SK-N-SH (cell line): Measurements from ENCODE around the gene PREPL. TPM values are rescaled to one million over a fixed set of nuclear protein-coding genes. Genes with fewer than 3 reads are reported as not detected.

ENCODE experiments used
- CTCF ChIA-PET: fragments of 300-600, 350-600 bp; formaldehyde crosslinking; extraction: SDS; loops from one replicate; lab custom pipeline; 2021; lab: Yijun Ruan, JAX
- POLR2A ChIA-PET: fragments of 350-600 bp; sonication (Branson Sonifier 250); formaldehyde crosslinking; extraction: SDS; loops from one replicate; lab custom pipeline; 2020; ENCODE audit warnings: antibody characterized with exemption, inconsistent platforms; lab: Yijun Ruan, JAX
- DNase-seq: peaks from one replicate; pipeline ENCODE4 v3.0.0; 2012
- H2AFZ ChIP-seq: fragments of 200-600 bp; sonication (generic); 2 replicates; pipeline ENCODE4 v1.8.1; 2016; ENCODE audit warnings: antibody characterized with exemption, mild to moderate bottlenecking, low read depth
- H3F3A ChIP-seq: fragments of 200-600 bp; sonication (generic); replicated peaks from 2 replicates; pipeline ENCODE3; 2016; ENCODE audit warnings: antibody characterized with exemption, mild to moderate bottlenecking; ENCODE audit not compliant: insufficient read depth
- H3K27ac ChIP-seq, 2 experiments: fragments of 200-500 bp in 1 of 2; fragments of 200-600 bp in 1 of 2; sonication (Bioruptor generic) in 1 of 2; sonication (generic), shearing (Covaris generic) in 1 of 2; 2 replicates each; pipeline versions ENCODE4 v1.5.1 to v1.6.1; 2014 to 2016; ENCODE audit warnings: low read depth in 2 of 2, inconsistent platforms in 1 of 2, low read length in 1 of 2, mild to moderate bottlenecking in 1 of 2, mixed read lengths in 1 of 2
- H3K27me3 ChIP-seq: fragments of 200-600 bp; sonication (generic), shearing (Covaris generic); 2 replicates; pipeline ENCODE4 v1.6.1; 2016; ENCODE audit warnings: mixed run types; ENCODE audit not compliant: insufficient read depth
- H3K36me3 ChIP-seq, 2 experiments: fragments of 200-500 bp in 1 of 2; fragments of 200-600 bp in 1 of 2; sonication (Bioruptor generic) in 1 of 2; sonication (generic) in 1 of 2; replicated peaks in 1 of 2; 2 replicates each; pipeline versions ENCODE3 to v1.5.1; 2014 to 2016; ENCODE audit warnings: low read length in 1 of 2, mild to moderate bottlenecking in 1 of 2; ENCODE audit not compliant: insufficient read depth in 2 of 2, control insufficient read depth in 1 of 2
- H3K4me1 ChIP-seq, 2 experiments: fragments of 200-500 bp in 1 of 2; fragments of 200-600 bp in 1 of 2; sonication (Bioruptor generic) in 1 of 2; sonication (generic), shearing (Covaris generic) in 1 of 2; 2 replicates each; pipeline versions ENCODE4 v1.5.1 to v1.6.1; 2014 to 2016; ENCODE audit warnings: low read depth in 1 of 2, low read length in 1 of 2, mixed run types in 1 of 2; ENCODE audit not compliant: insufficient read depth in 2 of 2, control insufficient read depth in 1 of 2
- H3K4me2 ChIP-seq: fragments of 200-600 bp; sonication (generic), shearing (Covaris generic); 2 replicates; pipeline ENCODE4 v1.6.1; 2017; ENCODE audit warnings: mixed run types
- H3K4me3 ChIP-seq, 2 experiments: fragments of 200-500 bp in 1 of 2; fragments of 200-600 bp in 1 of 2; sonication (Bioruptor generic) in 1 of 2; sonication (generic), shearing (Covaris generic) in 1 of 2; 2 replicates each; pipeline versions ENCODE4 v1.5.1 to v1.8.1; 2014 to 2016; ENCODE audit warnings: low read depth in 2 of 2, inconsistent platforms in 1 of 2, low read length in 1 of 2, mild to moderate bottlenecking in 1 of 2, mixed read lengths in 1 of 2, moderate library complexity in 1 of 2
- H3K79me2 ChIP-seq: fragments of 200-600 bp; sonication (generic); 2 replicates; pipeline ENCODE4 v1.8.1; 2017; ENCODE audit warnings: mild to moderate bottlenecking; ENCODE audit not compliant: insufficient read depth
- H3K9ac ChIP-seq: fragments of 200-600 bp; sonication (generic); 2 replicates; pipeline ENCODE4 v1.6.1; 2017; ENCODE audit warnings: mixed run types
- H3K9me2 ChIP-seq: fragments of 200-600 bp; sonication (generic); 2 replicates; pipeline ENCODE4 v1.6.1; 2017; ENCODE audit warnings: mixed run types
- H3K9me3 ChIP-seq: fragments of 200-600 bp; sonication (generic); 2 replicates; pipeline ENCODE4 v1.6.1; 2017; ENCODE audit warnings: mixed run types, mild to moderate bottlenecking, moderate library complexity
- H4K20me1 ChIP-seq: fragments of 200-600 bp; sonication (generic); 2 replicates; pipeline ENCODE4 v1.6.1; 2017; ENCODE audit warnings: mild to moderate bottlenecking, mixed run types; ENCODE audit not compliant: insufficient read depth
- ELF1 ChIP-seq: IDR thresholded peaks from 2 replicates; pipeline ENCODE4 v1.4.0; 2012
- EP300 ChIP-seq, 2 experiments: IDR thresholded peaks; 2 replicates each; pipeline versions ENCODE4 v1.4.0 to v1.6.1; 2012; ENCODE audit warnings: borderline replicate concordance in 1 of 2, low read depth in 1 of 2, low read length in 1 of 2
- EZH2phosphoT487 ChIP-seq: fragments of 200-600 bp; sonication (generic); IDR thresholded peaks from 2 replicates; pipeline ENCODE4 v1.6.1; 2017; ENCODE audit warnings: low read depth, mixed run types, mild to moderate bottlenecking, antibody characterized with exemption, moderate library complexity, borderline replicate concordance
- FOXM1 ChIP-seq: IDR thresholded peaks from 2 replicates; pipeline ENCODE4 v1.4.0; 2012; ENCODE audit warnings: low read depth, mild to moderate bottlenecking
- GABPA ChIP-seq: IDR thresholded peaks from 2 replicates; pipeline ENCODE4 v1.4.0; 2012; ENCODE audit warnings: low read depth, mild to moderate bottlenecking
- JUND ChIP-seq: IDR thresholded peaks from 2 replicates; pipeline ENCODE4 v1.4.0; 2012
- MEF2A ChIP-seq: IDR thresholded peaks from 2 replicates; pipeline ENCODE4 v1.4.0; 2012; ENCODE audit warnings: low read depth, borderline replicate concordance
- MXI1 ChIP-seq: IDR thresholded peaks from 2 replicates; pipeline ENCODE4 v1.6.1; 2012; ENCODE audit warnings: mild to moderate bottlenecking, low read depth, low read length, improper control_type of control experiment
- NRF1 ChIP-seq: IDR thresholded peaks from 2 replicates; pipeline ENCODE4 v1.6.1; 2012; ENCODE audit warnings: low read depth, mild to moderate bottlenecking, low read length
- RCOR1 ChIP-seq: fragments of 150-350 bp; IDR thresholded peaks from 2 replicates; pipeline ENCODE4 v1.6.1; 2017; ENCODE audit warnings: antibody characterized with exemption, low read length
- SMC3 ChIP-seq: IDR thresholded peaks from 2 replicates; pipeline ENCODE4 v1.6.1; 2012; ENCODE audit warnings: low read depth, low read length, improper control_type of control experiment
- TAF1 ChIP-seq: IDR thresholded peaks from 2 replicates; pipeline ENCODE4 v1.6.1; 2012; ENCODE audit warnings: low read depth, mild to moderate bottlenecking, low read length, moderate library complexity, borderline replicate concordance
- WGBS: methylation state at CpG from one replicate; pipeline ENCODE4 v1.1.6; 2017; ENCODE audit warnings: low lambda C conversion rate; 5-methylcytosine and 5-hydroxymethylcytosine counted together
- polyA plus RNA-seq, 3 experiments: library from polyadenylated mRNA; depleted of rRNA; stranded (reverse); fragments of >200 nt; gene quantifications; 2 replicates each; pipeline ENCODE4 v1.2.3, GENCODE V29; 2012
- TF ChIP-seq, protein P1 (sequence below): IDR thresholded peaks from 2 replicates; pipeline ENCODE4 v1.4.0; 2012; ENCODE audit warnings: low read depth, borderline replicate concordance
- TF ChIP-seq, protein P2 (sequence below): IDR thresholded peaks from 2 replicates; pipeline ENCODE4 v1.6.1; 2012; ENCODE audit warnings: mild to moderate bottlenecking, low read depth, low read length, moderate library complexity
- TF ChIP-seq, protein P3 (sequence below): IDR thresholded peaks from 2 replicates; pipeline ENCODE4 v1.4.0; 2012; ENCODE audit warnings: low read depth

PREPL gene
- polyA plus RNA-seq, 1 of the 3 experiments (the other 2 are of a cell fraction) = 22.6 TPM

DNA sequence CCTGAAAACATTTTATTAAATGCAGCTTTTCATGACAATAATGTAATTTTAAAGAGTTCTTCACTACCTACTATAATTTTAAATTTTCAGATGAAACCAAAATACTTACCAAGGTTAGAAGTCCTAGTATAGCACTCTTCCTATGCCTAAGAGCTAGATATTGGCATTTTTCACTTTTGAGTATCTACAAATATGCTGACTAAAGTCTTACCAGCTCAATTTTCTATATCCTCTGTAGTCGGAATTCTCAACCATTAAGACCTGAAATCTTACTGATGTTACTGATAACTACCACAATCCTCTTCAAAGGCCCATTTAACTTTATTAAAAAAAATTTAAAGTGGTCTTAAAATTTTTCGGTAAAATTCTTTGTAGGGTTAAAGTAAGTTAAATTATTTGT lies 32.0 kb downstream of the PREPL start:
- H3K9ac ChIP-seq = no peak overlapping the region
- H3K79me2 ChIP-seq = no peaks in the 10 kb centered on the region
- no peak overlapping the region for H3K27ac ChIP-seq
- H3K9me2 ChIP-seq = no peaks in the 10 kb centered on the region
- H3K36me3 ChIP-seq = peaks cover 53 to 59% of the 10 kb centered on the region in 2 experiments
- peaks cover 8% of the 10 kb centered on the region for H3F3A ChIP-seq
- H2AFZ ChIP-seq = no peak overlapping the region
- peaks cover 0 to 3% of the 10 kb centered on the region in 2 experiments; a peak in 1 of 4 replicates for H3K4me1 ChIP-seq
- H4K20me1 ChIP-seq = no peaks in the 10 kb centered on the region
- no peak for DNase-seq
- ChIA-PET CTCF (interaction anchor here (1.0 to 2.5 kb wide), 4 partner anchors 13 to 285 kb away, joined by 3 to 8 read pairs (median 6); no protein-coding TSS in a partner anchor), POLR2A (no interaction called here)
- H3K4me2 ChIP-seq = no peak overlapping the region
- H3K4me3 ChIP-seq = no peak overlapping the region
- H3K27me3 ChIP-seq = no peaks in the 10 kb centered on the region
- H3K9me3 ChIP-seq = no peaks in the 10 kb centered on the region
- TF ChIP-seq RCOR1 (no peak), JUND (no peak), TAF1 (no peak), ELF1 (no peak), EZH2phosphoT487 (no peak), GABPA (no peak), EP300 (IDR thresholded peaks at IDR 0.05; ENCODE audit: borderline replicate concordance in 1 of 2, low read depth in 1 of 2, low read length in 1 of 2) (no peak), FOXM1 (no peak), MEF2A (no peak), SMC3 (no peak), MXI1 (no peak), NRF1 (no peak)
- TF ChIP-seq, protein P1, sequence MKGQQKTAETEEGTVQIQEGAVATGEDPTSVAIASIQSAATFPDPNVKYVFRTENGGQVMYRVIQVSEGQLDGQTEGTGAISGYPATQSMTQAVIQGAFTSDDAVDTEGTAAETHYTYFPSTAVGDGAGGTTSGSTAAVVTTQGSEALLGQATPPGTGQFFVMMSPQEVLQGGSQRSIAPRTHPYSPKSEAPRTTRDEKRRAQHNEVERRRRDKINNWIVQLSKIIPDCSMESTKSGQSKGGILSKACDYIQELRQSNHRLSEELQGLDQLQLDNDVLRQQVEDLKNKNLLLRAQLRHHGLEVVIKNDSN = no peak
- TF ChIP-seq, protein P2, sequence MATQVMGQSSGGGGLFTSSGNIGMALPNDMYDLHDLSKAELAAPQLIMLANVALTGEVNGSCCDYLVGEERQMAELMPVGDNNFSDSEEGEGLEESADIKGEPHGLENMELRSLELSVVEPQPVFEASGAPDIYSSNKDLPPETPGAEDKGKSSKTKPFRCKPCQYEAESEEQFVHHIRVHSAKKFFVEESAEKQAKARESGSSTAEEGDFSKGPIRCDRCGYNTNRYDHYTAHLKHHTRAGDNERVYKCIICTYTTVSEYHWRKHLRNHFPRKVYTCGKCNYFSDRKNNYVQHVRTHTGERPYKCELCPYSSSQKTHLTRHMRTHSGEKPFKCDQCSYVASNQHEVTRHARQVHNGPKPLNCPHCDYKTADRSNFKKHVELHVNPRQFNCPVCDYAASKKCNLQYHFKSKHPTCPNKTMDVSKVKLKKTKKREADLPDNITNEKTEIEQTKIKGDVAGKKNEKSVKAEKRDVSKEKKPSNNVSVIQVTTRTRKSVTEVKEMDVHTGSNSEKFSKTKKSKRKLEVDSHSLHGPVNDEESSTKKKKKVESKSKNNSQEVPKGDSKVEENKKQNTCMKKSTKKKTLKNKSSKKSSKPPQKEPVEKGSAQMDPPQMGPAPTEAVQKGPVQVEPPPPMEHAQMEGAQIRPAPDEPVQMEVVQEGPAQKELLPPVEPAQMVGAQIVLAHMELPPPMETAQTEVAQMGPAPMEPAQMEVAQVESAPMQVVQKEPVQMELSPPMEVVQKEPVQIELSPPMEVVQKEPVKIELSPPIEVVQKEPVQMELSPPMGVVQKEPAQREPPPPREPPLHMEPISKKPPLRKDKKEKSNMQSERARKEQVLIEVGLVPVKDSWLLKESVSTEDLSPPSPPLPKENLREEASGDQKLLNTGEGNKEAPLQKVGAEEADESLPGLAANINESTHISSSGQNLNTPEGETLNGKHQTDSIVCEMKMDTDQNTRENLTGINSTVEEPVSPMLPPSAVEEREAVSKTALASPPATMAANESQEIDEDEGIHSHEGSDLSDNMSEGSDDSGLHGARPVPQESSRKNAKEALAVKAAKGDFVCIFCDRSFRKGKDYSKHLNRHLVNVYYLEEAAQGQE = no peak
- WGBS = 94% methylated on average over 2 of the region's 2 CpGs

DNA sequence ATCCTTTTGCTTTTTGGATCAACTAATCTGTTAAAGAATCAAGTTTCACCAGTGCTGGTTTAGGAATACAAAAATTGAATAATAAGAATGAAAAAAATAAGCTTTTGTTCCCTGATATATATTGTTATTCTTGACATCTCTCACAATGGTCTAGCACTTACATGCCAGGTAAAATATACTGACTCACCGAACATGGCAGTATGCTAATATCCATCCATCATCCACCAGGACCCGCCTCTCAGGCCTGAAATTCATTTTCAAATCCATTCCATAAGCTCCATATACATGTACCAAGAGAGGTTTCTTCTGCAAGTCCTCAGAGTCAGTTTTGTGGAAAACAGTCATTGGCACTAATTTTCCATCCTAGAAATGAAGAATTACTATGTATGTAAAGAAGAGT lies 32.5 kb downstream of the PREPL start:
- ChIA-PET POLR2A (no interaction called here), CTCF (interaction anchor here (0.8 to 2.5 kb wide), 5 partner anchors 14 to 285 kb away, joined by 3 to 8 read pairs (median 4); no protein-coding TSS in a partner anchor)
- no peaks in the 10 kb centered on the region for H3K9me3 ChIP-seq
- no peak overlapping the region for H3K9ac ChIP-seq
- peaks cover 8% of the 10 kb centered on the region for H3F3A ChIP-seq
- no peak for DNase-seq
- H4K20me1 ChIP-seq = no peaks in the 10 kb centered on the region
- TF ChIP-seq JUND (no peak), EZH2phosphoT487 (no peak), MEF2A (no peak)
- TF ChIP-seq, protein P3, sequence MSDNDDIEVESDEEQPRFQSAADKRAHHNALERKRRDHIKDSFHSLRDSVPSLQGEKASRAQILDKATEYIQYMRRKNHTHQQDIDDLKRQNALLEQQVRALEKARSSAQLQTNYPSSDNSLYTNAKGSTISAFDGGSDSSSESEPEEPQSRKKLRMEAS = no peak
- no peak overlapping the region for H3K4me2 ChIP-seq
- no peak overlapping the region for H2AFZ ChIP-seq
- H3K79me2 ChIP-seq = no peaks in the 10 kb centered on the region
- no peaks in the 10 kb centered on the region for H3K9me2 ChIP-seq
- no peak overlapping the region for H3K4me3 ChIP-seq
- peaks cover 0 to 3% of the 10 kb centered on the region in 2 experiments; a peak in 1 of 4 replicates for H3K4me1 ChIP-seq
- 95% methylated on average over 2 of the region's 2 CpGs for WGBS
- H3K27ac ChIP-seq = no peak overlapping the region
- peaks cover 58% of the 10 kb centered on the region in 2 experiments for H3K36me3 ChIP-seq
- H3K27me3 ChIP-seq = no peaks in the 10 kb centered on the region
